ENCODE results near the gene MGLL.

- no peak for TF ChIP-seq EZH2phosphoT487 (IDR thresholded peaks at IDR 0.05; ENCODE audit: borderline replicate concordance)
- no peak for TF ChIP-seq POLR2AphosphoS5 (IDR thresholded peaks at IDR 0.05; ENCODE audit: low read depth, low read length)
- no peak for TF ChIP-seq MAX (IDR thresholded peaks at IDR 0.05)
- no peak for TF ChIP-seq CTCF (IDR thresholded peaks at IDR 0.05 in 2 of 3, conservative IDR thresholded peaks at IDR 0.05 in 1 of 3; ENCODE audit: borderline replicate concordance in 1 of 3, insufficient read depth in 1 of 3, low read depth in 2 of 3, low read length in 2 of 3)
- no peak for TF ChIP-seq POLR2A (IDR thresholded peaks at IDR 0.05; ENCODE audit: borderline replicate concordance, extremely low read depth, insufficient read depth, insufficient read length)
- TF ChIP-seq RAD21 (IDR thresholded peaks at IDR 0.05; ENCODE audit: low read depth) = no peak
- TF ChIP-seq YY1 (IDR thresholded peaks at IDR 0.05; ENCODE audit: extremely low read depth, insufficient replicate concordance, low read depth, low read length) = no peak
- TF ChIP-seq ZNF274 (IDR thresholded peaks at IDR 0.05; ENCODE audit: low read depth, low read length) = no peak
- TF ChIP-seq REST (IDR thresholded peaks at IDR 0.05; ENCODE audit: low read depth) = no peak
- no peak for TF ChIP-seq EZH2 (IDR thresholded peaks at IDR 0.05)
- TF ChIP-seq SP1 (IDR thresholded peaks at IDR 0.05; ENCODE audit: low read depth) = no peak
- TF ChIP-seq CEBPB (IDR thresholded peaks at IDR 0.05; ENCODE audit: low read depth) = no peak
Measured at GRCh38 chr3:127770671-127771355, 51.5 kb downstream of the MGLL start.
